Sciatic nerve (tissue), 2 donors: ENCODE measurements around the gene C9. TPM values are rescaled to one million over a fixed set of nuclear protein-coding genes. Genes with fewer than 3 reads are reported as not detected.
"Not testable (repeated sequence)": the region's sequence is repeated elsewhere in the genome, so short reads cannot be mapped to it uniquely, and the experiment has no call there.

ENCODE experiments used
- ATAC-seq: fragments of 200-7000 bp; cut with Tn5 transposase; one replicate; pipeline ENCODE4 v1.9.1; 2020; ENCODE audit warnings: mild to moderate bottlenecking, moderate library complexity
- DNase-seq: peaks from one replicate; pipeline ENCODE4 v3.0.0-alpha.2; 2020; ENCODE audit warnings: low spot score
- intact Hi-C: fragments of 100-400 bp; cut with DNase I; formaldehyde crosslinking; loops from one replicate; pipeline ENCODE4 v1.14.2; 2022
- total RNA-seq: library from RNA; stranded (reverse); fragmentation: NEBNext Ultra II Directional; extraction: Animal tissue kit (Norgen Biotek cat#: 25700); gene quantifications from one replicate; pipeline ENCODE4 v1.2.1, GENCODE V29; 2021
- donor health status: DM: no; HTN: no; CAD: no.
- donor health status: DM: no; HTN: no; CAD: no.

Gene C9
- not detected for total RNA-seq

DNA sequence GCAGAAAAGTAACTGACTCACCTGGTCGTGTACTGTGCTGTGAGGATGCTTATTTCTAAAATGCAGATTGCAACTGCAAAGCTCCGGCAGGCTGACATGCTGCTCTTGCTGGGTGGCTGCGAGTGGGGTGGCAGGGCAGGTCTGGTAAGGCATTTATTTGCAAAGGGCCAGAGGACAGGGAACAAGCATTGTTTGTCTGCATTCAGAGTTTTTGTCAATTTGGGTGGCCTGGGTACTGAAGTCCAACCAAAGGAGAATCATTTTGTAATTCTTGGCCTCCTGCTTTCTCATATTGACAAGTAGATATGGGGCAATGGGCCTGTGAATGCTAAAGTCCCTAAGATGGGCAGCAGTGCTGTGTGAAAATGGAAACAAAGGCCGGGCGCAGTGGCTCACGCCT, at the start of gene C9:
C9 (minus strand) TSS at position 129 of the 400 bp plus-strand sequence; CDS start at position 98, 31 bp downstream.
- no peak for DNase-seq
- no peak for ATAC-seq
- intact Hi-C loops: no loop called here

DNA sequence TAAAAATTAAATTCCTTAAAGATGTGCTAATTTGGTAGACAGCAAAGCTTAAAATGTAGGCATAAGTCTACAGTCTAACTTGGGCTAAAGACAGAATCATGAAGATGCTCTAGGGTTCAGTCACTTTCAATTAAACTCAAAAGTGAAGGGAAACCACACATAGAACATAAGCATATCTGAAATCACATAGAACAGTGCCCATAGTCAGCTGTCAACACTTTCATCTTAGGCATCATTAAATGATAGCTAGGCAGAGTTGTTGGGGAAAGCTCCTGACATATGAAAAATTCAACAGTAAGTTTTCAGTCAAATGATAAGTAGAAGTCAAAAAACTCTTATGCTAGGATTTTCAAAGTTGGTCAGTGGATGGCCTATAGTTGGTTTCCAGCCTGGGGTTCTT, 49.5 kb upstream of the C9 start:
- DNase-seq (no peak), ATAC-seq (no peak)
- intact Hi-C loops: loop anchor here (2.0 kb wide), 1 partner anchor 23 kb away; no protein-coding TSS in a partner anchor

- DNase-seq (no peak), ATAC-seq (no peak)
- intact Hi-C loops: no loop called here
Observed at GRCh38 chr5:39412721-39413394, 48.6 kb upstream of the C9 start.

DNA sequence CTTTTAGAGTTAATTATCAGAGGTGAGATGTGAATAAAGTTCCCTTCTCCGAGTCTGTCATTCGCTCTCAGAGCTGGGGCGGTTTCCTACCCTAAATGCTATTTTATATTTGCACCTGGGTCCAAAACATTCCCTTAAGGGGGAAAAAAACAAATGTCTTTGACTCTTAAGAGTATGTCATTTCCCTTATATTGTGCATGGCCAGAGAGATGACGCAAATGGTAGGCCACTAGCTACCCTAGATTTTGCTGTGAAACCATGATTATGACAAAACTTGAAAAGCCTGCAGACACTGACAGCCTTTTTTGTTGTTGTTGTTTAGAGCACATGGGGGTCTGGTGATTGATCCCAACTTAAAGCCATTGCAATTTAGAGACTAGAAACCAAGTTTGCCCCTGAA, 47.7 kb upstream of the C9 start:
- ATAC-seq: no peak
- DNase-seq: no peak
- intact Hi-C loops: no loop called here

DNA sequence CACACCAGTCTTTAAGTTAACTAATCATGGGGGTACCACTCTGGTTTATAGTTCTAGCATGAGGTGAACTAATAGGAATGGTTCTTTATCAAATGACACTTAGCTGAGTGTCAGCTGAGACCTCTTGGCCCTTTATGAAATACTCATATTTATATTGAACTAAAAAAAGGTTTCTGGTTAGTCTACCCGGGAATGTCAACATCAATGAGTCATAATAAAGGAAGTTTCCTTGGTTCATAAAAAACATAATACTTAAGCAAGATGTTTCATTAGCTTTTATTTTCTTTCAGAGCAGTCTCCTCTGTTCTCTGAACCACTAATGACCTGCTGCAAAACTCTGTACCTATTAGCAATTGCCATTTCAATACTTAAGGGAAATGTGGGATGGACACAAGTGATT, 46.8 kb upstream of the C9 start:
- no peak for DNase-seq
- ATAC-seq: peak; percentile 60
- intact Hi-C loops: no loop called here

- DNase-seq: no peak
- intact Hi-C loops: no loop called here
- ATAC-seq: peak; percentile 56
Observed at GRCh38 chr5:39409033-39409432, 44.7 kb upstream of the C9 start.

GRCh38 chr5:39405083-39405843, 41.0 kb upstream of the C9 start:
- intact Hi-C loops: no loop called here
- ATAC-seq (no peak), DNase-seq (no peak)

- ATAC-seq, DNase-seq, intact Hi-C loops: not testable (repeated sequence)
Observed at GRCh38 chr5:39403761-39404160, 39.5 kb upstream of the C9 start.

DNA sequence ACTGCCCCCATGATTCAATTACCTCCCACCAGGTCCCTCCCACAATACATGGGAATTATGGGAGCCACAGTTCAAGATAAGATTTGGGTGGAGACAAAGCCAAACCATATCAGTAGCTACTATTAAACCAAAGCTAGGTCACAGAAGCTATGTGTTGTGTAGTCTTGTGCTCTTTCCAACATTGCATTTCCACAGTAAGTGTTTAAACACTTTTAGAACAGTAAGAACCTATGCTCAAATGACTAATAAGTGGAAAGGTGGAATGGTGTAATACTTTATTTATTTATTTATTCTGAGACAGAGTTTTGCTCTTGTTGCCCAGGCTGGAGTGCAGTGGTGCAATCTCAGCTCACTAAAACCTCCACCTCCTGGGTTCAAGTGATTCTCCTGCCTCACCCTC, 37.8 kb upstream of the C9 start:
- DNase-seq, ATAC-seq, intact Hi-C loops: not testable (repeated sequence)

GRCh38 chr5:39400713-39401578, 36.7 kb upstream of the C9 start:
- intact Hi-C loops: no loop called here
- ATAC-seq: no peak
- no peak for DNase-seq

DNA sequence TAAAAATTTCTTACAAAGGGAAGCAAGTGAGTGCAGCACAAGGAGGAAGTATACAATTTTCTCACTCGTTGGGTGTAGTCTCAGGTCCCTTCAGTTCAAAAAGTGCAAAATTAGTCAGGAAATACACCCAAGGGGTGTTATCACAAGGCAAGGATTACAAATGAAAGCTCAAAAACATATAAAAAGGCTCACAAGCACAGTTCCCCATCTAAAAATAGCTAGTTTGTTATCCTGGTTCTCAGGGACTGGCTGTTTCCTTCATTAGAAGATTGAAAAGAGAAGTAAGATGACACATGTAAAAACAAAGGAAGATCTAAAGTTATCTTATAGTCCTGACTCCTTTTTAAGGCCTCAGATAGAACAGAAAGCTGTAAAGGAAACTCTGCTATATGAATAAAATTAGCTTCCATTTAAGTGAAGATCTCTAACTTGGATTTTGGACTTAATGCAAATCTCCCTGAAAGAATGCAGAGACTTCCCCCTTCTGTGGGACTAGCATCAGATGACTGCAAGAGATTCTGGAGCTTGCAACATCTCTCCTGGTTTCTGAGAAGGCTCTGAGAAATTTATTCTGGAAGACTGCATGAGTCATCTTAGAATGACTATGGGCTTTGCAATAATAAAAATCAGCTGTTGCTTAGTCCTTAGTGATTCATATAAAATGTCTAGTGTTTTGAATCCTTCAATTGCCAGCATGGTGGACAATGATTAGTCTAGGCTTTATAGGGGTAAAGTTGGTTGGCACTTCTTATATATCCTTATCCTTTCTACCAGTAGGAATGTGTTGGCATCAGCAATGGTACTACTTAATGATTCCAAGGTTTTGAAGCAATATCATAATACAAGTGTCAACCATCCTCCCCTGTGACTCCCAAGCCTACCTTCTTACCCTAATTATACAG, 35.1 kb upstream of the C9 start:
- ATAC-seq (peak; percentile 95), DNase-seq (no peak)
- intact Hi-C loops: no loop called here

DNA sequence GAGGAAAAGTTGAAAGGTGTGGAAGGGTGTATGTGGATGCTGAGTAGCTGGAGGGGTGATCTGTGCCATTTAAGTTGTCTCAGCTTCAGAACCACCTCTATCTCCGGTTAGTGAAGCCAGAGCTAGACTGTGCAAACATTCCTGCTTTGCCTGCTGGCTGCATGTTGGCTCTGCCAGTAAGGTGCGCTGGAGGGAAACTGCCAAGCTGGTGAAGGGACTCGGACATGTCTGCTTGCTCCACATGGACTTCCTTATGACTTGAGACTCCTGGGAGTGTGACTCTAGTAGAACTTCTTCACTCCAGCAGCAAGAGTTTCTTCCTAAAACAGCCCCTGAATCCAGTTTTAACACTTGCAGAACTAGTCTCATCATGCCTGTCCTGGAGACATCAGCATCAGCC, 32.5 kb upstream of the C9 start:
- intact Hi-C loops: no loop called here
- DNase-seq (no peak), ATAC-seq (no peak)

GRCh38 chr5:39395521-39395920, 31.2 kb upstream of the C9 start:
- no peak for ATAC-seq
- DNase-seq: no peak
- intact Hi-C loops: no loop called here

DNA sequence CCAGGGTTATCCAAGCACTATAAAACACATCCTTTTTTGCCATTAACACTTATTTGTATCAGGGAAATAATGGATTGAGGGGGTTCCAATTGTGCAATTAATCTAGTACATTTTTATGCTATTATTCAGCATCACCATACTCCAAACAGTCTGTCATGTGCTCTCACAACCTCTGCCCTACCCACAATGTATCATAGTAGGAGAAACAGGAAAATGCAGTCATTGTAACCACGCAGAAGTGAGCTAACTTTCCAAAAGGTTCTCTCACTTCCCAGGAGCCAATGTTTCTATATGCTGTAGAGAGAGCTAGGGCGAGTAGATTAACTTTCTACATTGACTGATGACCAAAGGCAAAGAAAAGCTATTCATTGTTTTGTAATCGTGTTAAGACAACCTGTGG, 30.7 kb upstream of the C9 start:
- DNase-seq (no peak), ATAC-seq (no peak)
- intact Hi-C loops: no loop called here

GRCh38 chr5:39390945-39391344, 26.6 kb upstream of the C9 start:
- intact Hi-C loops: no loop called here

GRCh38 chr5:39387293-39387692, 23.0 kb upstream of the C9 start:
- no peak for DNase-seq
- ATAC-seq: no peak
- intact Hi-C loops: no loop called here

More at GRCh38 chr5:39390945-39391344, 26.6 kb upstream of the C9 start:
- DNase-seq: no peak
- no peak for ATAC-seq

DNA sequence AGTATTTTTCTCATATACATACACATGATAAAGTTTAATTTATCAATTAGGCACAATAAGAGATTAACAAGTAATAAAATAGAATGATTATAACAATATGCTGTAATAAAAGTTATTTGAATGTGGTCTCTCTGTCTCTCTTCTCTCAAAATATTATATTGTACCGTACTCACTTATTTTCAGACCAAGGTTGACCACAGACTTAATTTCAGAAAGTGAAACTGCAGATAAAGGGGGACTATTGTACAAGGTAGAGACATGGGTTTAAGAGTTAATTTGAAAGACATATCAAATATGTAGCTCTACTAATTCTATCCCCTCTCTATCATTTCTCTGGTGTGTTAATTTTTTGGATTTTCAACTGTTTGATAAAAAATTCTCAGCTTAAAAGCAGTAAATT, 20.0 kb upstream of the C9 start:
- ATAC-seq (no peak), DNase-seq (no peak)
- intact Hi-C loops: no loop called here

- ATAC-seq: no peak
- intact Hi-C loops: no loop called here
- no peak for DNase-seq
Observed at GRCh38 chr5:39381376-39381775, 17.1 kb upstream of the C9 start.

DNA sequence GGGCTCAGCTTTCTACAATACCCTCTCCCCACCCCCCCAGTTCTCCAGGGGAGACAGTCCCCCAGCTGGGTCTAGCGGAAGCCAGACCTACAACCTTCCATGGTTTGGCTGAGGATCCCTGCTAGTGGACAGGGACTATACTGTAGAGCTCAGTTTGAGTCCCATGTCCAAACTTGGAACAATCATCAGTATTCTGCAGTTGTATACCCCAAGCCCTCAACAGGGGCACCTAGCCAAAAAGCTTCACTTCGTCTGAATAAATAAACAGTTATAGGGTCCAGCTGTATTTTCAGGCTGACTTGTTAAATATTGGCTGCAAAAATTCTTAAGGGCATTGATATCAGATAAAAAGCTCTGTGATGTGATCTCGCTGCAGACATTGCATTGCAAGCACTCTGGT, 15.4 kb upstream of the C9 start:
- peak; percentile 48 for ATAC-seq
- intact Hi-C loops: loop anchor here (10.0 kb wide), 1 partner anchor 175 kb away; no protein-coding TSS in a partner anchor
- no peak for DNase-seq
